ENCODE data around the gene BMPR2. TPM values are rescaled to one million over a fixed set of nuclear protein-coding genes. Genes with fewer than 3 reads are reported as not detected.
"Not testable (repeated sequence)": the region's sequence is repeated elsewhere in the genome, so short reads cannot be mapped to it uniquely, and the experiment has no call there.

BMPR2 gene
- total RNA-seq, 1 donor from 2014 or later, result 65.7 TPM

GRCh38 chr2:202535290-202535689 lies 159.2 kb downstream of the BMPR2 start:
- DNase-seq (ENCODE audit: low read depth), result not testable (repeated sequence)

GRCh38 chr2:202541137-202541536 lies 165.0 kb downstream of the BMPR2 start:
- no peak for DNase-seq (ENCODE audit: low read depth)

GRCh38 chr2:202542142-202542541 lies 166.0 kb downstream of the BMPR2 start:
- DNase-seq (ENCODE audit: low read depth), result no peak

GRCh38 chr2:202545523-202545922 lies 169.4 kb downstream of the BMPR2 start:
- DNase-seq (ENCODE audit: low read depth), result no peak

GRCh38 chr2:202545931-202546330 lies 169.8 kb downstream of the BMPR2 start:
- DNase-seq (ENCODE audit: low read depth), result no peak

- peak; percentile 23 for DNase-seq (ENCODE audit: low read depth)
Observed at GRCh38 chr2:202546499-202547141, 170.5 kb downstream of the BMPR2 start.

- no peak for DNase-seq (ENCODE audit: low read depth)
Observed at GRCh38 chr2:202548240-202548639, 172.1 kb downstream of the BMPR2 start.

GRCh38 chr2:202551000-202551399 lies 174.9 kb downstream of the BMPR2 start:
- DNase-seq (ENCODE audit: low read depth), result peak; percentile 13

- DNase-seq (ENCODE audit: low read depth), result no peak
Observed at GRCh38 chr2:202555356-202555755, 179.2 kb downstream of the BMPR2 start.

- no peak for DNase-seq (ENCODE audit: low read depth)
Observed at GRCh38 chr2:202560200-202560599, 184.1 kb downstream of the BMPR2 start.

- no peak for DNase-seq (ENCODE audit: low read depth)
Observed at GRCh38 chr2:202564226-202564625, 188.1 kb downstream of the BMPR2 start.

- DNase-seq (ENCODE audit: low read depth), result no peak
Observed at GRCh38 chr2:202566286-202566685, 190.2 kb downstream of the BMPR2 start.

GRCh38 chr2:202574541-202574940 lies 198.4 kb downstream of the BMPR2 start:
- DNase-seq (ENCODE audit: low read depth), result peak; percentile 36

GRCh38 chr2:202575194-202575593 lies 199.1 kb downstream of the BMPR2 start:
- DNase-seq (ENCODE audit: low read depth), result not testable (repeated sequence)

- DNase-seq (ENCODE audit: low read depth), result no peak
Observed at GRCh38 chr2:202577250-202578183, 201.4 kb downstream of the BMPR2 start.

- DNase-seq (ENCODE audit: low read depth), result not testable (repeated sequence)
Observed at GRCh38 chr2:202582846-202583245, 206.7 kb downstream of the BMPR2 start.

- no peak for DNase-seq (ENCODE audit: low read depth)
Observed at GRCh38 chr2:202583709-202584219, 207.6 kb downstream of the BMPR2 start.

GRCh38 chr2:202588647-202589581 lies 212.8 kb downstream of the BMPR2 start:
- DNase-seq (ENCODE audit: low read depth), result peak; percentile 67

GRCh38 chr2:202589582-202589949 lies 213.4 kb downstream of the BMPR2 start:
- DNase-seq (ENCODE audit: low read depth), result no peak

GRCh38 chr2:202592566-202592965 lies 216.4 kb downstream of the BMPR2 start:
- DNase-seq (ENCODE audit: low read depth), result no peak

- DNase-seq (ENCODE audit: low read depth), result no peak
Observed at GRCh38 chr2:202599105-202599504, 223.0 kb downstream of the BMPR2 start.

- no peak for DNase-seq (ENCODE audit: low read depth)
Observed at GRCh38 chr2:202599911-202600310, 223.8 kb downstream of the BMPR2 start.
